Measurements from ENCODE around the gene MRPL53. TPM values are rescaled to one million over a fixed set of nuclear protein-coding genes. Genes with fewer than 3 reads are reported as not detected.
A peak's percentile ranks its signal among the peaks of the same experiment; 100 is the strongest.

The MRPL53 gene
- total and polyA plus RNA-seq, 2 of the 13 experiments (the other 11 are each of a cell fraction or from before 2014, with no cell fraction given), result 34.3 to 51.9 TPM

DNA sequence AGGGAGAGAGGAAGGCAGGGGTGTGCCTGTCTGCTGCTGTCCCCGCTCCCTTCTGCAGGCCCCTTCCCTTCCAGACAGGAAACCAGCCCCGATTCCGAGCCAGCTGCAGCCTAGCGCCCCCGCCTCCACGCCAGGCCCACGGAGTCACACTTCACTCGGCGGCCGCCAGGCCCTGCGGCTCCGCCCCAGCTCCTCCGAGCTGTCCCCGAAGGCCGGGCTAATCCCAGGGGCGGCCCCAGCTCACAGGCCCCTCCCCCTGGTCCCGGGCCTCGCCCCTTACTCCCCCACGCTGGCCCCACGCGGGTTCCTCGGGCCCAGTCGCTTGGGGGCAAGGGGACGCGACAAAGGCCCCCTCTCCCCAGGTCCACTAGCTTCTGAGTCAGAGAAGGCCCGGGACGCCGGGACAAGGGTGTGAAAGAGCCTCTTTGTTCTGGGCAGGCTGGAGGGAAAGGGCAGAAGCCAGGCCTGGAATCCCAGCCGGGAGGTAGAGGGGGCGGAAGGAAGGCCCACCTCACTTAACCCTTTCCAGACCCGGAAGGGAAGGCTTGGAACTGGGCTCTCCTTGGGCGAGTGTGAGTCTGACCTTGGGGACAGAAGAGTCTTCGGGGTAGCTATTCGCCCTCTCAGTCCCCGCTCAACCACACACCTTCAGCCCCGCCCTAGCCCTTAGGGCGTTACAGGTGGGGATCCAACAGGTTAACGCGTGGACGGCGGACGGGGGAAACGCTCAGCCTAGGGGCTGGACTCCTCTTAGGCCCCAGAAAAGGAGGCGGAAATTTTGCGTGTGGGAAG lies 31.9 kb downstream of the MRPL53 start (continued):
- 0 out of 2 replicates have a peak, but pooled peaks have one; percentile 57 for TF ChIP-seq ZNF232 (CRISPR knock-in tag; IDR thresholded peaks at IDR 0.05; ENCODE audit: borderline replicate concordance)
- peak; percentile 69 for TF ChIP-seq ETV6 (CRISPR knock-in tag; conservative IDR thresholded peaks at IDR 0.05)
- no peak for TF ChIP-seq NFE2 (CRISPR knock-in tag; IDR thresholded peaks at IDR 0.05)
- TF ChIP-seq, protein P1, sequence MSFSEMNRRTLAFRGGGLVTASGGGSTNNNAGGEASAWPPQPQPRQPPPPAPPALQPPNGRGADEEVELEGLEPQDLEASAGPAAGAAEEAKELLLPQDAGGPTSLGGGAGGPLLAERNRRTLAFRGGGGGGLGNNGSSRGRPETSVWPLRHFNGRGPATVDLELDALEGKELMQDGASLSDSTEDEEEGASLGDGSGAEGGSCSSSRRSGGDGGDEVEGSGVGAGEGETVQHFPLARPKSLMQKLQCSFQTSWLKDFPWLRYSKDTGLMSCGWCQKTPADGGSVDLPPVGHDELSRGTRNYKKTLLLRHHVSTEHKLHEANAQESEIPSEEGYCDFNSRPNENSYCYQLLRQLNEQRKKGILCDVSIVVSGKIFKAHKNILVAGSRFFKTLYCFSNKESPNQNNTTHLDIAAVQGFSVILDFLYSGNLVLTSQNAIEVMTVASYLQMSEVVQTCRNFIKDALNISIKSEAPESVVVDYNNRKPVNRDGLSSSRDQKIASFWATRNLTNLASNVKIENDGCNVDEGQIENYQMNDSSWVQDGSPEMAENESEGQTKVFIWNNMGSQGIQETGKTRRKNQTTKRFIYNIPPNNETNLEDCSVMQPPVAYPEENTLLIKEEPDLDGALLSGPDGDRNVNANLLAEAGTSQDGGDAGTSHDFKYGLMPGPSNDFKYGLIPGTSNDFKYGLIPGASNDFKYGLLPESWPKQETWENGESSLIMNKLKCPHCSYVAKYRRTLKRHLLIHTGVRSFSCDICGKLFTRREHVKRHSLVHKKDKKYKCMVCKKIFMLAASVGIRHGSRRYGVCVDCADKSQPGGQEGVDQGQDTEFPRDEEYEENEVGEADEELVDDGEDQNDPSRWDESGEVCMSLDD (CRISPR knock-in tag; IDR thresholded peaks at IDR 0.05; ENCODE audit: borderline replicate concordance), result peak; percentile 77
- TF ChIP-seq, protein P2, sequence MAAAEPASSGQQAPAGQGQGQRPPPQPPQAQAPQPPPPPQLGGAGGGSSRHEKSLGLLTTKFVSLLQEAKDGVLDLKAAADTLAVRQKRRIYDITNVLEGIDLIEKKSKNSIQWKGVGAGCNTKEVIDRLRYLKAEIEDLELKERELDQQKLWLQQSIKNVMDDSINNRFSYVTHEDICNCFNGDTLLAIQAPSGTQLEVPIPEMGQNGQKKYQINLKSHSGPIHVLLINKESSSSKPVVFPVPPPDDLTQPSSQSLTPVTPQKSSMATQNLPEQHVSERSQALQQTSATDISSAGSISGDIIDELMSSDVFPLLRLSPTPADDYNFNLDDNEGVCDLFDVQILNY (CRISPR knock-in tag; conservative IDR thresholded peaks at IDR 0.05), result no peak
- peak; percentile 95; the same call in 1 of the 2 replicates for TF ChIP-seq HOXA5 (CRISPR knock-in tag; IDR thresholded peaks at IDR 0.05)
- TF ChIP-seq, protein P3, sequence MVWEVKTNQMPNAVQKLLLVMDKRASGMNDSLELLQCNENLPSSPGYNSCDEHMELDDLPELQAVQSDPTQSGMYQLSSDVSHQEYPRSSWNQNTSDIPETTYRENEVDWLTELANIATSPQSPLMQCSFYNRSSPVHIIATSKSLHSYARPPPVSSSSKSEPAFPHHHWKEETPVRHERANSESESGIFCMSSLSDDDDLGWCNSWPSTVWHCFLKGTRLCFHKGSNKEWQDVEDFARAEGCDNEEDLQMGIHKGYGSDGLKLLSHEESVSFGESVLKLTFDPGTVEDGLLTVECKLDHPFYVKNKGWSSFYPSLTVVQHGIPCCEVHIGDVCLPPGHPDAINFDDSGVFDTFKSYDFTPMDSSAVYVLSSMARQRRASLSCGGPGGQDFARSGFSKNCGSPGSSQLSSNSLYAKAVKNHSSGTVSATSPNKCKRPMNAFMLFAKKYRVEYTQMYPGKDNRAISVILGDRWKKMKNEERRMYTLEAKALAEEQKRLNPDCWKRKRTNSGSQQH (CRISPR knock-in tag; IDR thresholded peaks at IDR 0.05; ENCODE audit: low read depth), result no peak
- TF ChIP-seq, protein P4, sequence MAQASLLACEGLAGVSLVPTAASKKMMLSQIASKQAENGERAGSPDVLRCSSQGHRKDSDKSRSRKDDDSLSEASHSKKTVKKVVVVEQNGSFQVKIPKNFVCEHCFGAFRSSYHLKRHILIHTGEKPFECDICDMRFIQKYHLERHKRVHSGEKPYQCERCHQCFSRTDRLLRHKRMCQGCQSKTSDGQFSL (CRISPR knock-in tag; IDR thresholded peaks at IDR 0.05), result peak; percentile 90
- TF ChIP-seq HNRNPUL1 (IDR thresholded peaks at IDR 0.05; ENCODE audit: low read depth, low read length), result no peak
- TF ChIP-seq HOXA3 (CRISPR knock-in tag; IDR thresholded peaks at IDR 0.05), result peak; percentile 86
- peak; percentile 91 for TF ChIP-seq ZNF749 (CRISPR knock-in tag; IDR thresholded peaks at IDR 0.05; ENCODE audit: borderline replicate concordance)
- peak; percentile 94; the same call in 1 of the 2 replicates for TF ChIP-seq ZNF761 (CRISPR knock-in tag; conservative IDR thresholded peaks at IDR 0.05)
- TF ChIP-seq ISL2 (CRISPR knock-in tag; IDR thresholded peaks at IDR 0.05), result peak; percentile 72
- TF ChIP-seq, protein P5, sequence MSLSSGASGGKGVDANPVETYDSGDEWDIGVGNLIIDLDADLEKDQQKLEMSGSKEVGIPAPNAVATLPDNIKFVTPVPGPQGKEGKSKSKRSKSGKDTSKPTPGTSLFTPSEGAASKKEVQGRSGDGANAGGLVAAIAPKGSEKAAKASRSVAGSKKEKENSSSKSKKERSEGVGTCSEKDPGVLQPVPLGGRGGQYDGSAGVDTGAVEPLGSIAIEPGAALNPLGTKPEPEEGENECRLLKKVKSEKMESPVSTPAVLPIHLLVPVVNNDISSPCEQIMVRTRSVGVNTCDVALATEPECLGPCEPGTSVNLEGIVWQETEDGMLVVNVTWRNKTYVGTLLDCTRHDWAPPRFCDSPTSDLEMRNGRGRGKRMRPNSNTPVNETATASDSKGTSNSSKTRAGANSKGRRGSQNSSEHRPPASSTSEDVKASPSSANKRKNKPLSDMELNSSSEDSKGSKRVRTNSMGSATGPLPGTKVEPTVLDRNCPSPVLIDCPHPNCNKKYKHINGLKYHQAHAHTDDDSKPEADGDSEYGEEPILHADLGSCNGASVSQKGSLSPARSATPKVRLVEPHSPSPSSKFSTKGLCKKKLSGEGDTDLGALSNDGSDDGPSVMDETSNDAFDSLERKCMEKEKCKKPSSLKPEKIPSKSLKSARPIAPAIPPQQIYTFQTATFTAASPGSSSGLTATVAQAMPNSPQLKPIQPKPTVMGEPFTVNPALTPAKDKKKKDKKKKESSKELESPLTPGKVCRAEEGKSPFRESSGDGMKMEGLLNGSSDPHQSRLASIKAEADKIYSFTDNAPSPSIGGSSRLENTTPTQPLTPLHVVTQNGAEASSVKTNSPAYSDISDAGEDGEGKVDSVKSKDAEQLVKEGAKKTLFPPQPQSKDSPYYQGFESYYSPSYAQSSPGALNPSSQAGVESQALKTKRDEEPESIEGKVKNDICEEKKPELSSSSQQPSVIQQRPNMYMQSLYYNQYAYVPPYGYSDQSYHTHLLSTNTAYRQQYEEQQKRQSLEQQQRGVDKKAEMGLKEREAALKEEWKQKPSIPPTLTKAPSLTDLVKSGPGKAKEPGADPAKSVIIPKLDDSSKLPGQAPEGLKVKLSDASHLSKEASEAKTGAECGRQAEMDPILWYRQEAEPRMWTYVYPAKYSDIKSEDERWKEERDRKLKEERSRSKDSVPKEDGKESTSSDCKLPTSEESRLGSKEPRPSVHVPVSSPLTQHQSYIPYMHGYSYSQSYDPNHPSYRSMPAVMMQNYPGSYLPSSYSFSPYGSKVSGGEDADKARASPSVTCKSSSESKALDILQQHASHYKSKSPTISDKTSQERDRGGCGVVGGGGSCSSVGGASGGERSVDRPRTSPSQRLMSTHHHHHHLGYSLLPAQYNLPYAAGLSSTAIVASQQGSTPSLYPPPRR (CRISPR knock-in tag; IDR thresholded peaks at IDR 0.05; ENCODE audit: borderline replicate concordance), result peak; percentile 83
- peak; percentile 18; the same call in 1 of the 2 replicates for TF ChIP-seq HOXA9 (CRISPR knock-in tag; IDR thresholded peaks at IDR 0.05; ENCODE audit: borderline replicate concordance)
- TF ChIP-seq, protein P6, sequence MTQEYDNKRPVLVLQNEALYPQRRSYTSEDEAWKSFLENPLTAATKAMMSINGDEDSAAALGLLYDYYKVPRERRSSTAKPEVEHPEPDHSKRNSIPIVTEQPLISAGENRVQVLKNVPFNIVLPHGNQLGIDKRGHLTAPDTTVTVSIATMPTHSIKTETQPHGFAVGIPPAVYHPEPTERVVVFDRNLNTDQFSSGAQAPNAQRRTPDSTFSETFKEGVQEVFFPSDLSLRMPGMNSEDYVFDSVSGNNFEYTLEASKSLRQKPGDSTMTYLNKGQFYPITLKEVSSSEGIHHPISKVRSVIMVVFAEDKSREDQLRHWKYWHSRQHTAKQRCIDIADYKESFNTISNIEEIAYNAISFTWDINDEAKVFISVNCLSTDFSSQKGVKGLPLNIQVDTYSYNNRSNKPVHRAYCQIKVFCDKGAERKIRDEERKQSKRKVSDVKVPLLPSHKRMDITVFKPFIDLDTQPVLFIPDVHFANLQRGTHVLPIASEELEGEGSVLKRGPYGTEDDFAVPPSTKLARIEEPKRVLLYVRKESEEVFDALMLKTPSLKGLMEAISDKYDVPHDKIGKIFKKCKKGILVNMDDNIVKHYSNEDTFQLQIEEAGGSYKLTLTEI (CRISPR knock-in tag; conservative IDR thresholded peaks at IDR 0.05), result no peak

All from HepG2 (cell line).